ENCODE data around the gene STAP2. TPM values are rescaled to one million over a fixed set of nuclear protein-coding genes. Genes with fewer than 3 reads are reported as not detected.

STAP2 gene
- total and polyA plus RNA-seq, 2 donors (not counting 3 experiments of a cell fraction or from before 2014, with no cell fraction given), result 12.2 to 21.7 TPM

GRCh38 chr19:4346020-4346383, 7.4 kb upstream of the STAP2 start:
- H3K9ac ChIP-seq (replicated peaks; ENCODE audit: extremely low read depth, insufficient read depth, low read length), result no peak overlapping the region
- H3K27ac ChIP-seq (ENCODE audit: insufficient read depth, low read depth, low read length), result no peak overlapping the region
- FAIRE-seq (no peak), DNase-seq (ENCODE audit: low read depth, low spot score) (no peak)
- dilution Hi-C loops (cut with MboI; ENCODE audit: extremely low pct_ligation_motif_present, low sequenced_read_pairs) (no loop called here), intact Hi-C loops (cut with micrococcal nuclease) (no loop called here)
- ChIA-PET POLR2A (no interaction called here), CTCF (interaction anchor here (0.6 to 0.7 kb wide), 2 partner anchors 24 to 154 kb away, joined by 3 read pairs; no protein-coding TSS in a partner anchor)
- no peak overlapping the region for H2AFZ ChIP-seq (ENCODE audit: low read depth, low read length)
- H3K9me1 ChIP-seq (replicated peaks; ENCODE audit: control insufficient read depth, extremely low read depth, insufficient read depth, low read length), result no peaks in the 10 kb centered on the region
- TF ChIP-seq POLR2AphosphoS5 (IDR thresholded peaks at IDR 0.05; ENCODE audit: insufficient read depth, low read depth, low read length) (no peak), POLR2A (IDR thresholded peaks at IDR 0.05; ENCODE audit: low read depth, low read length) (no peak)
- no peak overlapping the region for H3K4me3 ChIP-seq (replicated peaks in 1 of 3; ENCODE audit: insufficient read depth in 1 of 3, low read depth in 1 of 3, low read length in 3 of 3)
- H4K20me1 ChIP-seq (replicated peaks; ENCODE audit: control insufficient read depth, extremely low read depth, insufficient read depth, low read length), result no peaks in the 10 kb centered on the region
- no peaks in the 10 kb centered on the region for H3K79me2 ChIP-seq (ENCODE audit: control insufficient read depth, insufficient read depth, low read length)
- no TSS peak for BruUV-seq (replicated peaks)
- H3K36me3 ChIP-seq (ENCODE audit: control insufficient read depth in 2 of 2, extremely low read depth in 1 of 2, insufficient read depth in 2 of 2, low read length in 2 of 2), result peaks cover 2 to 4% of the 10 kb centered on the region in 2 experiments
- no peaks in the 10 kb centered on the region for H3K9me3 ChIP-seq (replicated peaks; ENCODE audit: control insufficient read depth, insufficient read depth, low read length)
- H3K4me1 ChIP-seq (ENCODE audit: control insufficient read depth, extremely low read depth, insufficient read depth, low read length), result peaks cover 12% of the 10 kb centered on the region
- H3K4me2 ChIP-seq (ENCODE audit: insufficient read depth, low read length), result no peak overlapping the region
- H3K27me3 ChIP-seq (ENCODE audit: control insufficient read depth in 2 of 2, insufficient read depth in 2 of 2, low read length in 2 of 2), result no peaks in the 10 kb centered on the region

DNA sequence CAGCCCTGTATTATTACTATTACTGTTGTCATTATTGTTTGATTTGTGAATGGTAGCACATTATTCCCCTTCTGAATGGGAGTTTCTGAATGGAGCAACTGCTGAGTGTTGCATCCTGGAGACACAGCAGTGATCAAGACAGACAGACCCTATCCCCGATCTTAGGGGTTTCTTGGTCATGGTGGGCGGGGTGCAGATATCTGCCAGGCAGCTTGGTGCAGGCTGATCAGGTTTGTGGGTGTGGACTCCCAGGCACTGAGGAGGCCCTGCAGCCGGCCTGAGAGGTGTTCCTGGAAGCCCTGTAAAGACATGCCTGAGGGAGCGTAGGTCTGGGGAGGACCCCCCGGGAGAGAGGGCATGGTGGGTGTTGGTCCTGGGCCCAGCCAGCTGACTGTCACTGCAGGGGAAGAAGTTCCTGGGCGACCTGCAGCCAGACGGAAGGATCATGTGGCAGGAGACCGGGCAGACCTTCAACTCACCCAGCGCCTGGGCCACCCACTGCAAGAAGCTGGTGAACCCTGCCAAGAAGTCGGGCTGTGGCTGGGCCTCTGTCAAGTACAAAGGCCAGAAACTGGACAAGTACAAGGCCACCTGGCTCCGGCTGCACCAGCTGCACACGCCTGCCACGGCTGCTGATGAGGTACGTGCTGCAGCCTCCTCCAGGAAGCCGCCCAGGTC, 6.9 kb upstream of the STAP2 start:
- no peak for DNase-seq (ENCODE audit: low read depth, low spot score)
- H3K36me3 ChIP-seq (ENCODE audit: control insufficient read depth in 2 of 2, extremely low read depth in 1 of 2, insufficient read depth in 2 of 2, low read length in 2 of 2), result peaks cover 2 to 4% of the 10 kb centered on the region in 2 experiments
- peaks cover 12% of the 10 kb centered on the region for H3K4me1 ChIP-seq (ENCODE audit: control insufficient read depth, extremely low read depth, insufficient read depth, low read length)
- H3K27ac ChIP-seq (ENCODE audit: insufficient read depth, low read depth, low read length), result no peak overlapping the region
- CTCF ChIA-PET, result interaction anchor here (0.7 kb wide), 1 partner anchor 24 kb away, joined by 3 read pairs; no protein-coding TSS in a partner anchor
- no peak overlapping the region for H2AFZ ChIP-seq (ENCODE audit: low read depth, low read length)
- intact Hi-C loops (cut with micrococcal nuclease) (no loop called here), dilution Hi-C loops (cut with MboI; ENCODE audit: extremely low pct_ligation_motif_present, low sequenced_read_pairs) (no loop called here)
- no peak for TF ChIP-seq POLR2AphosphoS5 (IDR thresholded peaks at IDR 0.05; ENCODE audit: insufficient read depth, low read depth, low read length)
- TF ChIP-seq GATA2 (IDR thresholded peaks at IDR 0.05; ENCODE audit: insufficient read depth, insufficient read length, low read depth, low read length), result no peak
- TF ChIP-seq JUN (IDR thresholded peaks at IDR 0.05; ENCODE audit: borderline replicate concordance, insufficient read depth, insufficient read length, low read depth), result no peak
- no peak for TF ChIP-seq FOS (IDR thresholded peaks at IDR 0.05; ENCODE audit: borderline replicate concordance, insufficient read depth, low read length)
- TF ChIP-seq, protein P1, sequence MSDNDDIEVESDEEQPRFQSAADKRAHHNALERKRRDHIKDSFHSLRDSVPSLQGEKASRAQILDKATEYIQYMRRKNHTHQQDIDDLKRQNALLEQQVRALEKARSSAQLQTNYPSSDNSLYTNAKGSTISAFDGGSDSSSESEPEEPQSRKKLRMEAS (IDR thresholded peaks at IDR 0.05; ENCODE audit: insufficient read depth, insufficient read length), result no peak
- TF ChIP-seq CTCF (IDR thresholded peaks at IDR 0.05; ENCODE audit: extremely low read depth in 1 of 2, insufficient read depth in 1 of 2, low read depth in 1 of 2, low read length in 2 of 2), result no peak
- TF ChIP-seq POLR2A (IDR thresholded peaks at IDR 0.05; ENCODE audit: low read depth, low read length), result no peak
- no peak for TF ChIP-seq EZH2 (IDR thresholded peaks at IDR 0.05; ENCODE audit: borderline replicate concordance, low read depth, low read length, severe bottlenecking)
- no peak for TF ChIP-seq MYC (IDR thresholded peaks at IDR 0.05; ENCODE audit: low read depth, low read length)
- H3K79me2 ChIP-seq (ENCODE audit: control insufficient read depth, insufficient read depth, low read length), result no peaks in the 10 kb centered on the region
- H3K4me2 ChIP-seq (ENCODE audit: insufficient read depth, low read length), result no peak overlapping the region
- H3K4me3 ChIP-seq (replicated peaks in 1 of 3; ENCODE audit: insufficient read depth in 1 of 3, low read depth in 1 of 3, low read length in 3 of 3), result no peak overlapping the region
- no peak for FAIRE-seq
- no TSS peak for BruUV-seq (replicated peaks)
- H3K9ac ChIP-seq (replicated peaks; ENCODE audit: extremely low read depth, insufficient read depth, low read length), result no peak overlapping the region
- H4K20me1 ChIP-seq (replicated peaks; ENCODE audit: control insufficient read depth, extremely low read depth, insufficient read depth, low read length), result no peaks in the 10 kb centered on the region
- H3K9me1 ChIP-seq (replicated peaks; ENCODE audit: control insufficient read depth, extremely low read depth, insufficient read depth, low read length), result no peaks in the 10 kb centered on the region
- POLR2A ChIA-PET, result no interaction called here
- no peaks in the 10 kb centered on the region for H3K9me3 ChIP-seq (replicated peaks; ENCODE audit: control insufficient read depth, insufficient read depth, low read length)
- no peaks in the 10 kb centered on the region for H3K27me3 ChIP-seq (ENCODE audit: control insufficient read depth in 2 of 2, insufficient read depth in 2 of 2, low read length in 2 of 2)
